Stimulated activated CD8-positive, alpha-beta memory T cell treated with anti-CD3 and anti-CD28 coated beads, Interleukin-2, amount 100 ng/mL, for 1 hour (primary cell): Measurements from ENCODE around the gene BICRAL.
A peak's percentile ranks its signal among the peaks of the same experiment; 100 is the strongest.
"Not testable (repeated sequence)": the region's sequence is repeated elsewhere in the genome, so short reads cannot be mapped to it uniquely, and the experiment has no call there.

Experiments used
- DNase-seq, 2 donors: peaks; one replicate each; pipeline ENCODE4 v3.0.0-alpha.2; 2020; ENCODE audit warnings: low read depth in 2 of 2

Gene BICRAL, protein sequence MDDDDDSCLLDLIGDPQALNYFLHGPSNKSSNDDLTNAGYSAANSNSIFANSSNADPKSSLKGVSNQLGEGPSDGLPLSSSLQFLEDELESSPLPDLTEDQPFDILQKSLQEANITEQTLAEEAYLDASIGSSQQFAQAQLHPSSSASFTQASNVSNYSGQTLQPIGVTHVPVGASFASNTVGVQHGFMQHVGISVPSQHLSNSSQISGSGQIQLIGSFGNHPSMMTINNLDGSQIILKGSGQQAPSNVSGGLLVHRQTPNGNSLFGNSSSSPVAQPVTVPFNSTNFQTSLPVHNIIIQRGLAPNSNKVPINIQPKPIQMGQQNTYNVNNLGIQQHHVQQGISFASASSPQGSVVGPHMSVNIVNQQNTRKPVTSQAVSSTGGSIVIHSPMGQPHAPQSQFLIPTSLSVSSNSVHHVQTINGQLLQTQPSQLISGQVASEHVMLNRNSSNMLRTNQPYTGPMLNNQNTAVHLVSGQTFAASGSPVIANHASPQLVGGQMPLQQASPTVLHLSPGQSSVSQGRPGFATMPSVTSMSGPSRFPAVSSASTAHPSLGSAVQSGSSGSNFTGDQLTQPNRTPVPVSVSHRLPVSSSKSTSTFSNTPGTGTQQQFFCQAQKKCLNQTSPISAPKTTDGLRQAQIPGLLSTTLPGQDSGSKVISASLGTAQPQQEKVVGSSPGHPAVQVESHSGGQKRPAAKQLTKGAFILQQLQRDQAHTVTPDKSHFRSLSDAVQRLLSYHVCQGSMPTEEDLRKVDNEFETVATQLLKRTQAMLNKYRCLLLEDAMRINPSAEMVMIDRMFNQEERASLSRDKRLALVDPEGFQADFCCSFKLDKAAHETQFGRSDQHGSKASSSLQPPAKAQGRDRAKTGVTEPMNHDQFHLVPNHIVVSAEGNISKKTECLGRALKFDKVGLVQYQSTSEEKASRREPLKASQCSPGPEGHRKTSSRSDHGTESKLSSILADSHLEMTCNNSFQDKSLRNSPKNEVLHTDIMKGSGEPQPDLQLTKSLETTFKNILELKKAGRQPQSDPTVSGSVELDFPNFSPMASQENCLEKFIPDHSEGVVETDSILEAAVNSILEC

GRCh38 chr6:42781796-42782688, at the start of gene BICRAL:
Gene BICRAL (plus strand): TSS chr6:42782052. CDS start chr6:42822023, 39,971 bp downstream.
- peak; percentile 45 to 56 for DNase-seq

DNA sequence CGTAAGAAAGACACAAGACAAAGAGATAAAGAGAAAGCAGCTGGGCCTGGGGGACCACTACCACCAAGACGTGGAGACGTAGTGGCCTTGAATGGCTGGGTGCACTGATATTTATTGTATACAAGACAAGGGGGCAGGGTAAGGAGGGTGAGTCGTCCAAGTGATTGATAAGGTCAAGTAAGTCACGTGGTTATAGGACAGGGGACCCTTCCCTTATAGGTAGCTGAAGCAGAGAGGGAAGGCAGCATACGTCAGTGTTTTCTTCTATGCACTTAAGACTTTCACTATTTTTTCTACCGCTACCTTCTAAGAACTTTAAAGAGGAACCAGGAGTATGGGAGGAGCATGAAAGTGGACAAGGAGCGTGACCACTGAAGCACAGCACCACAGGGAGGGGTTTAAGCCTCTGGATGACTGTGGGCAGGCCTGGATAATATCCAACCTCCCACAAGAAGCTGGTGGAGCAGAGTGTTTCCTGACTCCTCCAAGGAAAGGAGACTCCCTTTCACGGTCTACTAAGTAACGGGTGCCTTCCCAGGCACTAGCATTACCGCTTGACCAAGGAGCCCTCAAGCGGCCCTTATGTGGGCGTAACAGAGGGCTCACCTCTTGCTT, 47.9 kb upstream of the BICRAL start:
- not testable (repeated sequence) for DNase-seq

DNA sequence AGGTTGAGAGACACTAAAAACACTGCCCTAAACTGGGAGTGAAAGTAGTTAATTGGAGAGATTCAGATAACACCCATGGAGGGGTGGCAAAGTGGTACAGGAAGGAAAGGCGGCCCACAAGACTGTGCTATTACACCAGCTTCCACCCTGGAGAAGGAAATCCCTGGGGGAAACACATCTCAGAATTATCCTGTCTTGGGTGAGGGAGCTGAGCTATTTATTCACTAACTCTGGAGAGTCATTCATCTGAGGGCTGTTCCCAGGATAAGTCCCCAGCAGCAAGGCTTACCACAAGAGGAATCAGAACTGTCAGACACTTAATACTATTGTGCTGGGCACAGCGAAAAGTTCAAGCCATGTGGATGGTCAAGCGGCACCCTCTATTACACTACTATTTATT, 45.9 kb upstream of the BICRAL start:
- DNase-seq = no peak

- no peak for DNase-seq
Observed at GRCh38 chr6:42740725-42741124, 41.1 kb upstream of the BICRAL start.

GRCh38 chr6:42742116-42742894, 39.5 kb upstream of the BICRAL start:
- DNase-seq = no peak

GRCh38 chr6:42744351-42744893, 37.4 kb upstream of the BICRAL start:
- DNase-seq = no peak

DNA sequence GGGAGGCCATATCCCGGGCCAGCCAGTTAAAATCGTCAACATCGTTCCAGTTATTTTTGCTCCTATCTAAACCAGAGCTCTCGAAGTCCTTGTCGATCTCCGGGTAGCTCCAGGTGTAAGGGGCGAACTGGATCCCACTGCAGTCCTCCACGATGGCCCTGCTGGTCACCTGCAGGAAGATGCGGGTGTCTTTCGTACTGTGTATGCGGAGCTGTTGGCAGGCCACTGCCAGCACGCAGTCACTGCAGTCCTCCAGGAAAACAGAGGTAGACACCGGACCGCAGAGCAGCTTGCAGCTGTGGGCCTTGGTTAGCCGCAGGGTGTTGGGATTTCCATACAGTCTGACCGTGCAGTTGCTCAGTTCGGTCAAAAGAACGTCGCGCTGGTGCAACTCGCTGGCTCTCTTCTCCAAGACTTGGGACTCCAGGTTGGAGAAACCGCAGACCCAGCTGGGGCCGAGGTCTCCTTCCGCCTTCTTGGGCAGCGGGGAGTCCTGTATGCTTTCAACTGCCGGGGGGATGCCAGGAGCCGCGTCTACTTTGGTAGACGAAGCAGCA, 36.7 kb upstream of the BICRAL start:
- DNase-seq = peak in 1 of 2 donors; percentile 13

DNA sequence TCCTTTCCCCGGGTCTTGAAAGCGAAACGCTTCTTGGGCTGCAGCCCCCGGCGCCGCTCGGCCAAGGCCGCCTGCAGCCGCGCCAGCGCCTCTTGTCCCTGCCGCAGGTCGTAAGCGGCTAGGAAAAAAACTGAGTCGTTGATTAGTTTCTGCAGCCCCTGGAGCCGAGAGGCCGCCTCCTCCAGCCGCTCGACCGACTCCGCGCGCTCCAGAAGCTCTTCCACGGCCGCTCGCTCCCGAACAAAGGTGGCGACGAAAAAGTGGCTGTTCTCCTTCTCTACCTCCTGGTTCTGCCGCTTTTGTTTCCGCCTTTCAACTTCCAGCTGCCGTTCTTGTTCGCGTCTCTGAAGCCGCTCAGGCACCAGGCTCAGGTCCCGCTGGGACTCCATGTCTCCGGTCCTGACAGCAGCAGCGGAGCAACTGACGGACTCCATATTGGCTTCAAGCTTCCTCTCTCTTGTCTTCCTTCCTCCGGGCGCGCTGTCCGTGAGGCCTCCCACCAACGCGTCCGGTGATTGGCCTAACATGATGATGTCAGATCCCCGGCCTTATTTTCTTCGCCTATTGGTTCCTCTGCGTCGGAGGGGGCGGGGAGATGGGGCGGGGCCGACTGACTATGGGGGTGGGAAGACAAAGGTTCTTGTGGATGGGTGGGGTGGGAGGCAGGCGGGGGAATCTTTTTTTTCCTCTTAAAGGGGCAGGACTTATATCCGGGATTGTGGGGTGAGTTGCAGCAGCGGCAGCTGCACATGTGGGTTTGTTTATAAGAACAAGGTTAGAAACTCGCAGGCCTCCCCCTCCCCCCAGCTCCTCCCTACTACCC, 36.0 kb upstream of the BICRAL start, which contains the start of gene TBCC:
TBCC (minus strand) TSS at position 464 of the 823 bp plus-strand sequence; CDS start at position 434, 30 bp downstream.
- DNase-seq = peak; percentile 82 to 88

- DNase-seq = peak; percentile 52 to 66
Observed at GRCh38 chr6:42746463-42747391, 35.1 kb upstream of the BICRAL start.

- no peak for DNase-seq
Observed at GRCh38 chr6:42748203-42748898, 33.5 kb upstream of the BICRAL start.

- no peak for DNase-seq
Observed at GRCh38 chr6:42751055-42751454, 30.8 kb upstream of the BICRAL start.

DNA sequence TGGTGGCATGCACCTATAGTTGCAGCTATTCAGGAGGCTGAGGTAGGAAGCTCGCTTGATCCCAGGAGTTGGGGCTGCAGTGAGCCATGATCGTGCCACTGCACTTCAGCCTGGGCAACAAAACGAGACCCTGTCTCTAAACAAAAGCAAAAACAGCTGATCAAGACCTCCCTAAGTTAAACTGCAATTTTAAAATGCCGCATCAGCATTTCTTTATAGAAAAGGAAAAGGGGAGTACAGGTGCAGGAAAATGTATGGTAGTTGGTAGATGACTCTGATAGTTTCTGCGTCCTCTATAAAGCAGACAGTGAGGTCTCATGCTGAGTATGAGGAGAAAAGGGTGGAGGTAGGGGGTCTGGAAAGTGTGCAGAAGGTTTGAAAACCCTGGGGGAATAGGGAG, 27.1 kb upstream of the BICRAL start:
- no peak for DNase-seq

DNA sequence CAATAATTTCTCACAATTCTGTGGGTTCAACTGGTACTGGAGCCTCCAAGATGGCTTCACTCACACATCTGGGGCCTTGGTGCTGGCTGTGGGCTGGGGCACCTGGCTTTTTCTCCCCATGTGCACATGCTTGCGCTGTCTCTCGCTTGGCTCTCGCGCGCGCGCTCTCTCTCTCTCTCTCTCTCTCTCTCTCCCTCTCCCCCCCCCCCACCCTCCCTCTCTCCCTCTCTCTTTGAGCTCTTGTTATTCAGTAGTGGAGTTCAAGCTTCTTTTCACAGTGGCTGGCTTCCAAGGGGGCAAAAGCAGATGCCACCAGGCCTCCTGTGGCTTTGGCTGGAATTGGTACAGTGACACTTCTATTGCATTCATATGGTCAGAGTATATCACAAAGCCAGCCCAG, 25.1 kb upstream of the BICRAL start:
- DNase-seq = no peak

- no peak for DNase-seq
Observed at GRCh38 chr6:42758756-42759430, 23.0 kb upstream of the BICRAL start.

GRCh38 chr6:42761287-42762067, 20.4 kb upstream of the BICRAL start:
- no peak for DNase-seq
